GM23338 (cell line): Measurements from ENCODE around the gene PUS7. TPM values are rescaled to one million over a fixed set of nuclear protein-coding genes. Genes with fewer than 3 reads are reported as not detected.

Source experiments
- ATAC-seq: fragments of 200-7000 bp; cut with Tn5 transposase; 3 replicates; pipeline ENCODE4 v1.9.1; 2020
- DNase-seq: peaks from one replicate; pipeline ENCODE4 v3.0.0-alpha.2; 2015; ENCODE audit warnings: low spot score
- H2AFZ ChIP-seq: fragments of 200-600 bp; sonication (generic); 2 replicates; pipeline ENCODE4 v1.8.0; 2016; ENCODE audit warnings: antibody characterized with exemption, mild to moderate bottlenecking, moderate library complexity
- H3F3A ChIP-seq: fragments of 200-600 bp; sonication (generic); replicated peaks from 2 replicates; pipeline ENCODE4 v1.8.0; 2017; ENCODE audit warnings: antibody characterized with exemption, mixed run types, low read depth
- H3K27ac ChIP-seq: fragments of 200-600 bp; sonication (generic); 2 replicates; pipeline ENCODE4 v1.6.1; 2016; ENCODE audit warnings: low read depth
- H3K27me3 ChIP-seq: fragments of 200-600 bp; sonication (generic); 2 replicates; pipeline ENCODE4 v1.8.0; 2016; ENCODE audit warnings: mild to moderate bottlenecking, mixed run types, moderate library complexity; ENCODE audit not compliant: insufficient read depth
- H3K36me3 ChIP-seq: fragments of 200-600 bp; sonication (generic); 2 replicates; pipeline ENCODE4 v1.8.0; 2016; ENCODE audit warnings: mild to moderate bottlenecking; ENCODE audit not compliant: insufficient read depth
- H3K4me1 ChIP-seq: fragments of 200-600 bp; sonication (generic); 2 replicates; pipeline ENCODE4 v1.8.0; 2016; ENCODE audit warnings: mild to moderate bottlenecking, moderate library complexity; ENCODE audit not compliant: insufficient read depth
- H3K4me2 ChIP-seq: fragments of 200-600 bp; sonication (generic); 2 replicates; pipeline ENCODE4 v1.7.1; 2017; ENCODE audit warnings: mixed run types
- H3K4me3 ChIP-seq: fragments of 200-600 bp; sonication (generic); 2 replicates; pipeline ENCODE4 v1.6.1; 2016; ENCODE audit warnings: mixed run types
- H3K79me2 ChIP-seq: fragments of 200-600 bp; sonication (generic); replicated peaks from 2 replicates; pipeline ENCODE4 v1.8.0; 2017; ENCODE audit warnings: mild to moderate bottlenecking; ENCODE audit not compliant: insufficient read depth
- H3K9me2 ChIP-seq: fragments of 200-600 bp; sonication (generic); 2 replicates; pipeline ENCODE4 v1.8.0; 2017; ENCODE audit not compliant: insufficient read depth
- H4K20me1 ChIP-seq: fragments of 200-600 bp; sonication (generic); replicated peaks from 2 replicates; pipeline ENCODE4 v1.8.0; 2017; ENCODE audit warnings: mild to moderate bottlenecking; ENCODE audit not compliant: insufficient read depth
- H3K27ac Mint-ChIP-seq: 2 replicates; pipeline ENCODE4 v1.8.0; 2020; ENCODE audit warnings: inconsistent platforms, mild to moderate bottlenecking, moderate library complexity, mixed read lengths
- H3K27me3 Mint-ChIP-seq: 3 replicates; pipeline ENCODE4 v1.8.0; 2022; ENCODE audit warnings: low read depth, mild to moderate bottlenecking, moderate library complexity, mixed read lengths, inconsistent platforms; ENCODE audit not compliant: insufficient read depth, poor library complexity
- H3K36me3 Mint-ChIP-seq: 3 replicates; pipeline ENCODE4 v1.8.0; 2021; ENCODE audit warnings: low read depth, mild to moderate bottlenecking, inconsistent platforms, moderate library complexity, mixed read lengths
- H3K4me1 Mint-ChIP-seq: 3 replicates; pipeline ENCODE4 v1.8.0; 2020; ENCODE audit warnings: mild to moderate bottlenecking, inconsistent platforms, mixed read lengths
- H3K4me3 Mint-ChIP-seq: 3 replicates; pipeline ENCODE4 v1.8.0; 2021; ENCODE audit warnings: moderate library complexity, mild to moderate bottlenecking, inconsistent platforms, mixed read lengths
- H3K9me3 Mint-ChIP-seq: 3 replicates; pipeline ENCODE4 v1.8.0; 2020; ENCODE audit warnings: moderate library complexity, mild to moderate bottlenecking, inconsistent platforms, mixed read lengths
- CREB1 ChIP-seq: fragments of 250-450 bp; sonication (Bioruptor Pico); IDR thresholded peaks from 2 replicates; pipeline ENCODE4 v1.5.0; 2020; ENCODE audit warnings: low read depth, mild to moderate bottlenecking, moderate library complexity
- EZH2phosphoT487 ChIP-seq: fragments of 200-600 bp; sonication (generic); IDR thresholded peaks from one replicate; pipeline ENCODE4 v1.8.1; 2018; ENCODE audit warnings: antibody characterized with exemption; ENCODE audit not compliant: unreplicated experiment
- JUNB ChIP-seq: IDR thresholded peaks from one replicate; pipeline ENCODE4 v1.6.1; 2016; ENCODE audit warnings: antibody characterized with exemption; ENCODE audit not compliant: unreplicated experiment
- NANOG ChIP-seq: IDR thresholded peaks from 2 replicates; pipeline ENCODE4 v1.6.1; 2016; ENCODE audit warnings: antibody characterized with exemption, borderline replicate concordance
- POLR2AphosphoS5 ChIP-seq: IDR thresholded peaks from 2 replicates; pipeline ENCODE4 v1.6.1; 2016; ENCODE audit warnings: antibody characterized with exemption, low read depth
- STAT1 ChIP-seq: IDR thresholded peaks from one replicate; pipeline ENCODE4 v1.6.1; 2016; ENCODE audit warnings: antibody characterized with exemption; ENCODE audit not compliant: unreplicated experiment
- ZNF114 ChIP-seq: fragments of 250-450 bp; sonication (Bioruptor Pico); IDR thresholded peaks from 2 replicates; pipeline ENCODE4 v1.5.0; 2020; ENCODE audit warnings: mild to moderate bottlenecking, moderate library complexity
- ZNF331 ChIP-seq: fragments of 250-450 bp; sonication (Bioruptor Pico); IDR thresholded peaks from 2 replicates; pipeline ENCODE4 v1.5.0; 2020; ENCODE audit warnings: low read depth, mild to moderate bottlenecking, moderate library complexity
- polyA plus RNA-seq: library from polyadenylated mRNA; unstranded; fragments of >200 nt; fragmentation: Nextera tagmentation; extraction: Ambion mirVana; gene quantifications from 2 replicates; pipeline ENCODE4 v1.2.1, GENCODE V29; 2016
- total RNA-seq: library from RNA; depleted of rRNA; stranded (reverse); fragments of >200 nt; shearing (Covaris generic); gene quantifications from 2 replicates; pipeline ENCODE4 v1.2.3, GENCODE V29; 2014
- TF ChIP-seq, protein P1 (sequence below): fragments of 250-450 bp; sonication (Bioruptor Pico); IDR thresholded peaks from 2 replicates; pipeline ENCODE4 v1.5.0; 2020; ENCODE audit warnings: mild to moderate bottlenecking, moderate library complexity
- TF ChIP-seq, protein P2 (sequence below): IDR thresholded peaks from one replicate; pipeline ENCODE4 v1.6.1; 2018; ENCODE audit warnings: antibody characterized with exemption; ENCODE audit not compliant: unreplicated experiment
- TF ChIP-seq, protein P3 (sequence below): IDR thresholded peaks from 2 replicates; pipeline ENCODE4 v1.6.1; 2016; ENCODE audit warnings: antibody characterized with exemption
- TF ChIP-seq, protein P4 (sequence below), 2 experiments: fragments of 200-600 bp in 1 of 2; sonication (generic) in 1 of 2; conservative IDR thresholded peaks; 2 replicates each; pipeline versions ENCODE4 v1.5.1 to v1.6.1; 2016 to 2017; ENCODE audit warnings: antibody characterized with exemption in 2 of 2, low read depth in 2 of 2, mild to moderate bottlenecking in 2 of 2, moderate library complexity in 1 of 2

PUS7 gene
- total and polyA plus RNA-seq, 2 experiments from 2014 or later: 34.8 to 62.2 TPM

DNA sequence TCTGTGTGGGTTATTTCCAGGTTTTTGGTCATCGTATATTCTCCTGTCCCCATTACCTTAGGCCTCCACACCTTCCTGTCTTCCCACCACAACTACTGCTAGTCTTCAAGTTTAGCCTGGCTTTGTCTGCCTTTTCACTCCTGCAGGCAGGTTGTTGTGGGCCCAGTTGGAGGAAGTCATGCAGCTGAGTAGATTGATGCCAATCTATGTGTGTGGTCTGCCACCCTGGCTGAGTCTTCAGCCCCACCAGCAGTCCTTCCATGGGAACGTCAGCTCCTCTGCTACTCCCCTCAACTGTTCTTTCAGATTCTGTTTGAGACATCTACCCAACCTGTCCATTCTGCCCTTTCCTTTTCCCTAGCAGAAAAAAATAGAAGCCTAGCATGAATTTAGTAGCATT, 16.3 kb upstream of the PUS7 start (continued):
- TF ChIP-seq, protein P1, sequence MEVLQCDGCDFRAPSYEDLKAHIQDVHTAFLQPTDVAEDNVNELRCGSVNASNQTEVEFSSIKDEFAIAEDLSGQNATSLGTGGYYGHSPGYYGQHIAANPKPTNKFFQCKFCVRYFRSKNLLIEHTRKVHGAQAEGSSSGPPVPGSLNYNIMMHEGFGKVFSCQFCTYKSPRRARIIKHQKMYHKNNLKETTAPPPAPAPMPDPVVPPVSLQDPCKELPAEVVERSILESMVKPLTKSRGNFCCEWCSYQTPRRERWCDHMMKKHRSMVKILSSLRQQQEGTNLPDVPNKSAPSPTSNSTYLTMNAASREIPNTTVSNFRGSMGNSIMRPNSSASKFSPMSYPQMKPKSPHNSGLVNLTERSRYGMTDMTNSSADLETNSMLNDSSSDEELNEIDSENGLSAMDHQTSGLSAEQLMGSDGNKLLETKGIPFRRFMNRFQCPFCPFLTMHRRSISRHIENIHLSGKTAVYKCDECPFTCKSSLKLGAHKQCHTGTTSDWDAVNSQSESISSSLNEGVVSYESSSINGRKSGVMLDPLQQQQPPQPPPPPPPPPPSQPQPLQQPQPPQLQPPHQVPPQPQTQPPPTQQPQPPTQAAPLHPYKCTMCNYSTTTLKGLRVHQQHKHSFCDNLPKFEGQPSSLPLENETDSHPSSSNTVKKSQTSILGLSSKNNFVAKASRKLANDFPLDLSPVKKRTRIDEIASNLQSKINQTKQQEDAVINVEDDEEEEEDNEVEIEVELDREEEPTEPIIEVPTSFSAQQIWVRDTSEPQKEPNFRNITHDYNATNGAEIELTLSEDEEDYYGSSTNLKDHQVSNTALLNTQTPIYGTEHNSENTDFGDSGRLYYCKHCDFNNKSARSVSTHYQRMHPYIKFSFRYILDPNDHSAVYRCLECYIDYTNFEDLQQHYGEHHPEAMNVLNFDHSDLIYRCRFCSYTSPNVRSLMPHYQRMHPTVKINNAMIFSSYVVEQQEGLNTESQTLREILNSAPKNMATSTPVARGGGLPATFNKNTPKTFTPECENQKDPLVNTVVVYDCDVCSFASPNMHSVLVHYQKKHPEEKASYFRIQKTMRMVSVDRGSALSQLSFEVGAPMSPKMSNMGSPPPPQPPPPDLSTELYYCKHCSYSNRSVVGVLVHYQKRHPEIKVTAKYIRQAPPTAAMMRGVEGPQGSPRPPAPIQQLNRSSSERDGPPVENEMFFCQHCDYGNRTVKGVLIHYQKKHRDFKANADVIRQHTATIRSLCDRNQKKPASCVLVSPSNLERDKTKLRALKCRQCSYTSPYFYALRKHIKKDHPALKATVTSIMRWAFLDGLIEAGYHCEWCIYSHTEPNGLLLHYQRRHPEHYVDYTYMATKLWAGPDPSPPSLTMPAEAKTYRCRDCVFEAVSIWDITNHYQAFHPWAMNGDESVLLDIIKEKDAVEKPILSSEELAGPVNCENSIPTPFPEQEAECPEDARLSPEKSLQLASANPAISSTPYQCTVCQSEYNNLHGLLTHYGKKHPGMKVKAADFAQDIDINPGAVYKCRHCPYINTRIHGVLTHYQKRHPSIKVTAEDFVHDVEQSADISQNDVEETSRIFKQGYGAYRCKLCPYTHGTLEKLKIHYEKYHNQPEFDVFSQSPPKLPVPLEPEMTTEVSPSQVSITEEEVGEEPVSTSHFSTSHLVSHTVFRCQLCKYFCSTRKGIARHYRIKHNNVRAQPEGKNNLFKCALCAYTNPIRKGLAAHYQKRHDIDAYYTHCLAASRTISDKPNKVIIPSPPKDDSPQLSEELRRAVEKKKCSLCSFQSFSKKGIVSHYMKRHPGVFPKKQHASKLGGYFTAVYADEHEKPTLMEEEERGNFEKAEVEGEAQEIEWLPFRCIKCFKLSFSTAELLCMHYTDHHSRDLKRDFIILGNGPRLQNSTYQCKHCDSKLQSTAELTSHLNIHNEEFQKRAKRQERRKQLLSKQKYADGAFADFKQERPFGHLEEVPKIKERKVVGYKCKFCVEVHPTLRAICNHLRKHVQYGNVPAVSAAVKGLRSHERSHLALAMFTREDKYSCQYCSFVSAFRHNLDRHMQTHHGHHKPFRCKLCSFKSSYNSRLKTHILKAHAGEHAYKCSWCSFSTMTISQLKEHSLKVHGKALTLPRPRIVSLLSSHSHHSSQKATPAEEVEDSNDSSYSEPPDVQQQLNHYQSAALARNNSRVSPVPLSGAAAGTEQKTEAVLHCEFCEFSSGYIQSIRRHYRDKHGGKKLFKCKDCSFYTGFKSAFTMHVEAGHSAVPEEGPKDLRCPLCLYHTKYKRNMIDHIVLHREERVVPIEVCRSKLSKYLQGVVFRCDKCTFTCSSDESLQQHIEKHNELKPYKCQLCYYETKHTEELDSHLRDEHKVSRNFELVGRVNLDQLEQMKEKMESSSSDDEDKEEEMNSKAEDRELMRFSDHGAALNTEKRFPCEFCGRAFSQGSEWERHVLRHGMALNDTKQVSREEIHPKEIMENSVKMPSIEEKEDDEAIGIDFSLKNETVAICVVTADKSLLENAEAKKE (CRISPR knock-in tag): no peak
- TF ChIP-seq STAT1 (no peak), NANOG (no peak), EZH2phosphoT487 (no peak), ZNF114 (no peak), CREB1 (no peak), POLR2AphosphoS5 (no peak)

DNA sequence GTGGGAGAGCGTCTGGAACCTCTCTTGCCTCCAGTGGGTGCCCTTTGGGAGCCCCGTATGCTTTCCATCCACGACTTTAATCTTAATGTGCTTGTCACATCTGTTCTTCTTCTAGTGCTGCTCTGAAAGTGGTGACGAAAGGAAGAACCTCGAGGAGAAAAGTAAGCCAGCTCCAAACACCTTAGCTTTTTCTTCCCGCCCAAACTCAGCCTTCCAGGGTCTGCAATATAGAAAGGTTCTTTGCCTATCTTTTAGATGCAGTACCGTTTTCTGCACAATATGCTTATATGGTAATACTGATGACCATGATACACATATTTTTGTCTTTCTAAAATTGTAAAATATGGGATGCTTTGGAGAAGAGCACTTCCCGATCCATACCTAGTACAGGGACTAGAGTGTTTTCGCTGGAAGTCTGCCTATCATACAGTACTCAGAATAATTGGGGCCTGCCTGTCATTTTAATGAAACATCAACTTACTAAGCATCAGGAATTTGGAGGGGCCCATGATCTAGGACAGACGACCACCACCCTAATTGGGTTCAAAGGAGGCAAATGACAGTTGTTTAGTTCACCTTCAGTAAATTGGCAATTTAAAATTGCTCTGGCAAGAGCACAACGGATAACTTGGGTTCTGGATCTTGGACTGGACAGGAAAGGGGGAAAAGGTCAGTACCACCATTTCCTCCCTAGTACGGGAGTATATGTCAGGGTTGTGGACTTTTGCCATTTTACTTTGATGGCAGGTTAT, 10.8 kb upstream of the PUS7 start:
- H3K27me3 Mint-ChIP-seq: peaks cover 6% of the 10 kb centered on the region
- peak overlapping the region; percentile 95 for H3K4me3 Mint-ChIP-seq
- DNase-seq (no peak), ATAC-seq (no peak)
- Histone ChIP-seq H3K27me3 (no peaks in the 10 kb centered on the region), H3K4me1 (peaks cover 18% of the 10 kb centered on the region), H4K20me1 (peaks cover 10% of the 10 kb centered on the region), H3F3A (no peaks in the 10 kb centered on the region), H3K79me2 (peaks cover 34% of the 10 kb centered on the region), H3K4me3 (peak overlapping the region; percentile 95), H3K9me2 (no peaks in the 10 kb centered on the region), H3K4me2 (peak overlapping the region; percentile 94), H3K36me3 (peaks cover 11% of the 10 kb centered on the region; the same call in 1 of the 2 replicates), H3K27ac (peak overlapping the region; percentile 45; the same call in 1 of the 2 replicates), H2AFZ (peak overlapping the region; percentile 96; the same call in 1 of the 2 replicates)
- no peak overlapping the region for H3K27ac Mint-ChIP-seq
- H3K36me3 Mint-ChIP-seq: peaks cover 13% of the 10 kb centered on the region
- H3K4me1 Mint-ChIP-seq: peaks cover 10% of the 10 kb centered on the region; the same call in 2 of the 3 replicates
- H3K9me3 Mint-ChIP-seq: no peaks in the 10 kb centered on the region
- TF ChIP-seq, protein P2, sequence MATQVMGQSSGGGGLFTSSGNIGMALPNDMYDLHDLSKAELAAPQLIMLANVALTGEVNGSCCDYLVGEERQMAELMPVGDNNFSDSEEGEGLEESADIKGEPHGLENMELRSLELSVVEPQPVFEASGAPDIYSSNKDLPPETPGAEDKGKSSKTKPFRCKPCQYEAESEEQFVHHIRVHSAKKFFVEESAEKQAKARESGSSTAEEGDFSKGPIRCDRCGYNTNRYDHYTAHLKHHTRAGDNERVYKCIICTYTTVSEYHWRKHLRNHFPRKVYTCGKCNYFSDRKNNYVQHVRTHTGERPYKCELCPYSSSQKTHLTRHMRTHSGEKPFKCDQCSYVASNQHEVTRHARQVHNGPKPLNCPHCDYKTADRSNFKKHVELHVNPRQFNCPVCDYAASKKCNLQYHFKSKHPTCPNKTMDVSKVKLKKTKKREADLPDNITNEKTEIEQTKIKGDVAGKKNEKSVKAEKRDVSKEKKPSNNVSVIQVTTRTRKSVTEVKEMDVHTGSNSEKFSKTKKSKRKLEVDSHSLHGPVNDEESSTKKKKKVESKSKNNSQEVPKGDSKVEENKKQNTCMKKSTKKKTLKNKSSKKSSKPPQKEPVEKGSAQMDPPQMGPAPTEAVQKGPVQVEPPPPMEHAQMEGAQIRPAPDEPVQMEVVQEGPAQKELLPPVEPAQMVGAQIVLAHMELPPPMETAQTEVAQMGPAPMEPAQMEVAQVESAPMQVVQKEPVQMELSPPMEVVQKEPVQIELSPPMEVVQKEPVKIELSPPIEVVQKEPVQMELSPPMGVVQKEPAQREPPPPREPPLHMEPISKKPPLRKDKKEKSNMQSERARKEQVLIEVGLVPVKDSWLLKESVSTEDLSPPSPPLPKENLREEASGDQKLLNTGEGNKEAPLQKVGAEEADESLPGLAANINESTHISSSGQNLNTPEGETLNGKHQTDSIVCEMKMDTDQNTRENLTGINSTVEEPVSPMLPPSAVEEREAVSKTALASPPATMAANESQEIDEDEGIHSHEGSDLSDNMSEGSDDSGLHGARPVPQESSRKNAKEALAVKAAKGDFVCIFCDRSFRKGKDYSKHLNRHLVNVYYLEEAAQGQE: no peak
- TF ChIP-seq ZNF114 (no peak), ZNF331 (no peak), CREB1 (no peak), STAT1 (no peak), JUNB (no peak)
- TF ChIP-seq, protein P3, sequence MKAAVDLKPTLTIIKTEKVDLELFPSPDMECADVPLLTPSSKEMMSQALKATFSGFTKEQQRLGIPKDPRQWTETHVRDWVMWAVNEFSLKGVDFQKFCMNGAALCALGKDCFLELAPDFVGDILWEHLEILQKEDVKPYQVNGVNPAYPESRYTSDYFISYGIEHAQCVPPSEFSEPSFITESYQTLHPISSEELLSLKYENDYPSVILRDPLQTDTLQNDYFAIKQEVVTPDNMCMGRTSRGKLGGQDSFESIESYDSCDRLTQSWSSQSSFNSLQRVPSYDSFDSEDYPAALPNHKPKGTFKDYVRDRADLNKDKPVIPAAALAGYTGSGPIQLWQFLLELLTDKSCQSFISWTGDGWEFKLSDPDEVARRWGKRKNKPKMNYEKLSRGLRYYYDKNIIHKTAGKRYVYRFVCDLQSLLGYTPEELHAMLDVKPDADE: no peak
- TF ChIP-seq, protein P4, sequence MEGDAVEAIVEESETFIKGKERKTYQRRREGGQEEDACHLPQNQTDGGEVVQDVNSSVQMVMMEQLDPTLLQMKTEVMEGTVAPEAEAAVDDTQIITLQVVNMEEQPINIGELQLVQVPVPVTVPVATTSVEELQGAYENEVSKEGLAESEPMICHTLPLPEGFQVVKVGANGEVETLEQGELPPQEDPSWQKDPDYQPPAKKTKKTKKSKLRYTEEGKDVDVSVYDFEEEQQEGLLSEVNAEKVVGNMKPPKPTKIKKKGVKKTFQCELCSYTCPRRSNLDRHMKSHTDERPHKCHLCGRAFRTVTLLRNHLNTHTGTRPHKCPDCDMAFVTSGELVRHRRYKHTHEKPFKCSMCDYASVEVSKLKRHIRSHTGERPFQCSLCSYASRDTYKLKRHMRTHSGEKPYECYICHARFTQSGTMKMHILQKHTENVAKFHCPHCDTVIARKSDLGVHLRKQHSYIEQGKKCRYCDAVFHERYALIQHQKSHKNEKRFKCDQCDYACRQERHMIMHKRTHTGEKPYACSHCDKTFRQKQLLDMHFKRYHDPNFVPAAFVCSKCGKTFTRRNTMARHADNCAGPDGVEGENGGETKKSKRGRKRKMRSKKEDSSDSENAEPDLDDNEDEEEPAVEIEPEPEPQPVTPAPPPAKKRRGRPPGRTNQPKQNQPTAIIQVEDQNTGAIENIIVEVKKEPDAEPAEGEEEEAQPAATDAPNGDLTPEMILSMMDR (conservative IDR thresholded peaks at IDR 0.05; ENCODE audit: low read depth in 2 of 2): no peak
